Stimulated activated naive CD8-positive, alpha-beta T cell treated with anti-CD3 and anti-CD28 coated beads, Interleukin-15, amount 100 ng/mL, for 72 hours (primary cell): ENCODE data around the gene SUN1.

Experiments used
- ATAC-seq: fragments of 150-1000 bp; cut with Tn5 transposase; 2 replicates; pipeline ENCODE4 v1.10.0; 2021; ENCODE audit warnings: mild to moderate bottlenecking, moderate library complexity
- DNase-seq, 2 donors: peaks; one replicate each; pipeline ENCODE4 v3.0.0; 2021 to 2022
- H3K27ac Mint-ChIP-seq, 2 donors: one replicate each; pipeline ENCODE4 v1.8.0; 2022; ENCODE audit warnings: mild to moderate bottlenecking in 2 of 2, mixed read lengths in 2 of 2, moderate library complexity in 2 of 2
- H3K27me3 Mint-ChIP-seq: one replicate; pipeline ENCODE4 v1.8.0; 2022; ENCODE audit warnings: mixed read lengths
- H3K4me1 Mint-ChIP-seq: one replicate; pipeline ENCODE4 v1.8.0; 2022; ENCODE audit warnings: mild to moderate bottlenecking, mixed read lengths
- H3K4me3 Mint-ChIP-seq, 2 donors: one replicate each; pipeline ENCODE4 v1.8.0; 2022; ENCODE audit warnings: mild to moderate bottlenecking in 2 of 2, mixed read lengths in 2 of 2, moderate library complexity in 1 of 2
- H3K9me3 Mint-ChIP-seq, 2 donors: one replicate each; pipeline ENCODE4 v1.8.0; 2022; ENCODE audit warnings: mixed read lengths in 2 of 2

Gene SUN1

GRCh38 chr7:894164-894867, 62.0 kb downstream of the SUN1 start:
- Mint-ChIP-seq H3K27me3 (no peaks in the 10 kb centered on the region), H3K9me3 (peaks cover 0 to 14% of the 10 kb centered on the region in 2 donors), H3K27ac (no peak overlapping the region), H3K4me3 (peak overlapping the region in 1 of 2 donors; percentile 31), H3K4me1 (no peaks in the 10 kb centered on the region)
- no peak for ATAC-seq
- no peak for DNase-seq

- no peaks in the 10 kb centered on the region for H3K4me1 Mint-ChIP-seq
- no peak for ATAC-seq
- no peaks in the 10 kb centered on the region for H3K27me3 Mint-ChIP-seq
- H3K9me3 Mint-ChIP-seq, result peaks cover 0 to 14% of the 10 kb centered on the region in 2 donors
- no peak overlapping the region for H3K4me3 Mint-ChIP-seq
- H3K27ac Mint-ChIP-seq, result no peak overlapping the region
- DNase-seq, result no peak
Observed at GRCh38 chr7:894927-895450, 62.7 kb downstream of the SUN1 start.

GRCh38 chr7:895451-896052, 63.3 kb downstream of the SUN1 start:
- no peaks in the 10 kb centered on the region for H3K4me1 Mint-ChIP-seq
- peaks cover 0 to 14% of the 10 kb centered on the region in 2 donors for H3K9me3 Mint-ChIP-seq
- H3K27me3 Mint-ChIP-seq, result no peaks in the 10 kb centered on the region
- no peak overlapping the region for H3K4me3 Mint-ChIP-seq
- peak overlapping the region in 1 of 2 donors; percentile 91 for H3K27ac Mint-ChIP-seq
- ATAC-seq (no peak), DNase-seq (no peak)

DNA sequence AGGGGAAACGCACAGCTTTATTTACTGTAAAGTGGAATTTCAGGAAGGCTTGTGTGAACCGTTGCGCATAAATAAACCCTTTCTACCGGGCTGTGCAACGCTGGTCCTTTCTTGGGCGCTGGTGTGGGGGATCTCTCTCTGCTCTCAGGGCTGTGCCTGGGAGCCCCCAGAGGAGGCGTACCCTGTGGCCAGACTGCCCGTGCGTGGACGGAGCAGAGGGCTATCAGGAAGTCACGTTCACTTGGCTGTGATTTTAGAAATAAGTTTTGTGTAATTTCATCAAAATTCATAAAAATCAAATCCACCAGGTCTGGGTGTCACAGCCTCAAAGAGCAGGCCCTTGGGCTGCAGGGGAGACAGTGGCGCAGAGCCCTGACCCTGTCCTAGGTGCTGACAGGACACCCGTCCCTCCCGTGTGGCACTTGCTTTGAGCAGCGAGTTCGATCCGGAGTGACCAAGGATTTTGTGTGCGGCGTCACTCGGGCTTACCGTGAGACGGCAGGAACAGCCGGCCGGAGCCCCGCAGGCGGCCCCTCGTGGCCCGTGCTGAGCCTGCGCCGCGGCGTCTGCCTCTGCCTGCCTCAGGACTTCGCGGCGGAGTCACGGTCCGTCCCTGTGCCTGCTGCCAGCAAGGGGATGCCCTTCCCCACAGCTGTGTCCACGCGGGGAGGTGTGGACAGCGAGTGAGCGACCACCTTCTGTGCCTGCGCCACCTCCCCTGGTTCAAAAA, 64.2 kb downstream of the SUN1 start:
- no peaks in the 10 kb centered on the region for H3K27me3 Mint-ChIP-seq
- H3K9me3 Mint-ChIP-seq, result peaks cover 0 to 14% of the 10 kb centered on the region in 2 donors
- H3K4me3 Mint-ChIP-seq, result no peak overlapping the region
- no peaks in the 10 kb centered on the region for H3K4me1 Mint-ChIP-seq
- DNase-seq, result no peak
- H3K27ac Mint-ChIP-seq, result peak overlapping the region in 1 of 2 donors; percentile 91
- ATAC-seq, result no peak

DNA sequence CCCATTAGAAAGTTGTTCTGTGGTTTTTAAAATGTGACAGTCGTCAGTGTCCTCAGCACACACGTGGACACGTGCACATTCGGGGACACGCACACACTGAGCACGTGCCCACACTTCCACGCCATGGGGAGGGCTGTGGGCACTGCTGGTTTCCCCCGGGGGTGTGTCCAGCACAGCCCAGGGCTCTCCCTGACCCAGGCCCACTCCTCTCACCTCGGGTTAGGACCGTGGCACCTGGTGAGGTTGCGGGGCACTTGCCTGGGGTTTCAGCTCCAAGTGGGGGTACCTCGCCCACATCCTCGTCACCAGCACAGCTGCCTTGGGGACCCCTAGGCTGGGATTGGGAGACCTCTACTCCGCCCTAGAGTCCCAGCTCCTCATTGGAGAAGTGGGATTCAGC, 64.8 kb downstream of the SUN1 start:
- H3K27ac Mint-ChIP-seq, result peak overlapping the region in 1 of 2 donors; percentile 67
- DNase-seq (no peak), ATAC-seq (no peak)
- no peak overlapping the region for H3K4me3 Mint-ChIP-seq
- peaks cover 0 to 14% of the 10 kb centered on the region in 2 donors for H3K9me3 Mint-ChIP-seq
- no peaks in the 10 kb centered on the region for H3K4me1 Mint-ChIP-seq
- H3K27me3 Mint-ChIP-seq, result no peaks in the 10 kb centered on the region

DNA sequence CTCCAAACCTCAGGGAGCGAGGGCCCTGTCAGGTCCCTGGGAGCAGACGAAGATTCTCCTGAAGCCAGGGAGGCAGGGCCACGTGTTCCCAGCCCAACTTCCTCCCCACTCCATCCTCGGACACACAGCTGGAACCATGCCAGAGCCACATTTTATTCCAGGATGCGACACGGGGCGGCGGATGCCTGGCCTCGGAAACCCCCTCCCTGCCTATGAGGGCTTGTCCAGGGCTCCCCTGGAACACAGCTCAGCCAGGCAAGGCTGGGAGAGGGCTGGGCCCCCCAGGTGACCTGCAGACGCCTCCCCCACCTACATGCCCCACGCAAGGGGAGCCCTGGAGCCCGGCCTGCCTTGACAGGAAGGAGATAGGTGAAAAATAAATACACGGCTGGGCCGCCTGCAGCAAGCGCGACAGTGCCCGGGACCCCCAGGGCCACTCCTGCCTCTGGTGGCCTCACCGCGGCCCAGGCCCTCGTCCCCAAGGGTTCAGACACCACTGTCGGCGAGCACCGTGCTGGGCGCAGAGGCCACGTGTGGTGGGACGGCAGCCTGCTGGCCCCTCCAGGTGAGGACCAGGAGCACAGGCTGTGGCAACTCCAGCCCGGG, 65.6 kb downstream of the SUN1 start:
- H3K9me3 Mint-ChIP-seq, result peaks cover 0 to 8% of the 10 kb centered on the region in 2 donors
- ATAC-seq (no peak), DNase-seq (no peak)
- H3K4me3 Mint-ChIP-seq, result no peak overlapping the region
- H3K27ac Mint-ChIP-seq, result no peak overlapping the region
- no peaks in the 10 kb centered on the region for H3K27me3 Mint-ChIP-seq
- H3K4me1 Mint-ChIP-seq, result no peaks in the 10 kb centered on the region

DNA sequence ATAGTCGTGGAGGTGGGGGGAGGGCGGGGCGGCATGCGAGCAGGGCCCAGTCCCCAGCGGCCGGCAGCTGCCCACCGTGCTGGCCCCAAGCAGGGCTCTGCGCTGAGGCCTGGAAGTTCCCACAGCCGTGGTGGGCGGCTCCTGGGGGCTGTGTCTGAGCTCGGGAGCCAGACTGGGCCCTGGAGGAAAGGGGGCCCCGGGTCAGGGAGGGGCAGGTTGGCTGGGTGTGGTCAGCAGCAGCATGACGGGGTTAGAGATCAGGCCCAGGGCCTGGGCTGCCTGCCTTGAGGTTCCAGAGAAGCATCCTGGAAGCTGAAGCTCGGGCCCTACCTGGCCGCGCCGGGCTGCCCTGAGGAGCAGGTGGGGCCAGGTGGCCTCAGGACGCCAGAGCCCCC, 66.2 kb downstream of the SUN1 start:
- H3K27ac Mint-ChIP-seq, result no peak overlapping the region
- ATAC-seq (no peak), DNase-seq (no peak)
- H3K27me3 Mint-ChIP-seq, result no peaks in the 10 kb centered on the region
- H3K4me1 Mint-ChIP-seq, result no peaks in the 10 kb centered on the region
- no peak overlapping the region for H3K4me3 Mint-ChIP-seq
- peaks cover 0 to 2% of the 10 kb centered on the region in 2 donors for H3K9me3 Mint-ChIP-seq

DNA sequence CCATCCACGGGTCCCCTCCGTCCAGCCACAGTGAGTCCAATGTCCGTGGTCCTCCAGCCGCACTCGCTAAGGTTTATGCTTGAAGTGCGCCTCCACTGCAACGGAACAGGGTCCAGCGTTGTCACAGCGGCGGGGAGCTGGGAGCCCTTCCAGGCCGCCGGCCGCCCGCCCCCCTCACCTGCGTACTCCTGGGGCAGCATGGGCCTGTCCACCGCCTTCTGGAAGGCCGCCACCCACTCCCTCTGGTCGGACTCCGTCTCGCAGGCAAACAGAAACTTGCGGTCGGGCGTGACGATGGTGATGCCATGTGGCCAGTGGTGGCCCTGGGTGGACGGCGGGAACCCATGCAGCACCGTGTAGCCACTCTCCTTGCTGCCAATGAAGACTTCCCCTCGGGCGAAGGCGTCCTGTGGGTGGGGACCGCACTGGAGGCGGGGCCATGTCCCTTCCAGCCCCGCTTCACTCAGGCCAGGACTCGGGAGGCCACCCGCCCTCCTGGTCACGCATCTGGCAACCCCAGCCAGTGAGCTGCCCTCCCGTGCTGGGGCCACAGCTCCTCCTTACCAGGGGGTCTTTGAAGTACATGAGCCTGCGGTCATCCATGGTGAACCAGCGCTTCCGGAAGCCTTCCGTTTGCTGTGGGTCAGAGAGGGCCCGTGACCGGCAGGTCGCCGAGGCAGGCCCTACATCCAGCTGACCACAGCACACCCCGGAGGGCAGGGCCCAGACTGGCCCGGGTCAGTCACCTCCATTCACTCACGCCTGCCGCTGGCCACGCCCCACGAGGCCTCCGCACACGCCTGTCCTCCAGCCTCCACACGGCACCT, 66.8 kb downstream of the SUN1 start:
- H3K9me3 Mint-ChIP-seq, result no peaks in the 10 kb centered on the region
- H3K27me3 Mint-ChIP-seq, result no peaks in the 10 kb centered on the region
- H3K4me1 Mint-ChIP-seq, result no peaks in the 10 kb centered on the region
- no peak overlapping the region for H3K4me3 Mint-ChIP-seq
- H3K27ac Mint-ChIP-seq, result no peak overlapping the region
- ATAC-seq, result no peak
- no peak for DNase-seq

DNA sequence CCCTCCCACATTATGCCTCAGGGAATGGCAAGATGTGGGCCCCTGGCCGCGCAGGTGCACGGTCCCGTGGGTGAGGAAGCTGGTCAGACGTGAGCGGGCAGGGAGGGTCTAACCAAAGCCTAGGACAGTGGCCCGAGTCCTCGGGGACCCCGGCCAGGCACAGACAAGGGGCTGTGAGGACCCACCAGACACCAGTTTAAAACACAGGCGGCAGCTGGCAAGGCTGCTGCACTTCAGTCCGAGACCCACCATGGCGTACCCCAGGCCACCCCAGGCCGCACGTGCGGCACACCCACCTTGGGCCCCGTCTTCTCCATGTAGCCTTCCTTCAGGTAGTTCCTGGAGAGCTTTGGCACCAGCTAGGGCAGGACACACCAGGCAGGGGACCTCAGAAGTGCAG, 67.5 kb downstream of the SUN1 start:
- peak overlapping the region in 1 of 2 donors; percentile 76 for H3K27ac Mint-ChIP-seq
- no peaks in the 10 kb centered on the region for H3K4me1 Mint-ChIP-seq
- H3K9me3 Mint-ChIP-seq, result no peaks in the 10 kb centered on the region
- H3K27me3 Mint-ChIP-seq, result no peaks in the 10 kb centered on the region
- DNase-seq, result no peak
- no peak overlapping the region for H3K4me3 Mint-ChIP-seq
- ATAC-seq, result no peak

DNA sequence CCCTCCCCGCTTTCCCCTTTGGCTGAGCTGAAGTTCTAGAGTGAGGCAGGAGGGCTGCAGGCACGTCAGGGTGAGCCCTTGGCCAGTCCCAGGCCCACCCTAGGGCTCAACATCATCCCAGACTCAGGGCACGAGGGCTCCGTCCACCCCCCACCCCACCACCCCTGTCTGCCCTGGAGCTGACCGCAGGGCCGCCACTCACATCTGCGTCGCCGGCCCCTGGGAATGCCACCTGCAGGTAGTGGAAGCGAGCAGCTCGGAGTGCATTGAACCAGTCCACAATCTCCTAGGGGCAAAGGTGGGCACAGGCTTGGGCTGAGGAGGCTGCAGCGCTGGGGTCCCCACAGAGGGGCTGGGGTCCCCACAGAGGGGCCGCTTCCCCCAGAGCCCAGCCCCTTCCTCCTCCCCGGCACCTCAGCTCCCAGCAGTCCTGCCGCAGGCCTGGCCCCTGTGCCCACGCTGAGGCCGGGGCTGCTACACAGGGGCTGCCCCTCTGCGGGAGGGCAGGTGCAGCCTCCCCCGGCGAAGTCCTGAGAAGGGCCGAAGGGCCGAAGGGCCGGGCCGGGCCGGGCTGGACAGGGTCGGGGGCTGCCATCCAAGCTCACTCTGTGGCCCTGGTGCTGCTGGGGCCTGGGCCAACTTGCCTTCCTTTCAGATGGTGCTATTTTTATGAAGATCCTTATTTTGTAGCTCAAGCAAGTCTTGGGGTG, 68.2 kb downstream of the SUN1 start:
- no peaks in the 10 kb centered on the region for H3K9me3 Mint-ChIP-seq
- ATAC-seq (peak; percentile 8), DNase-seq (no peak)
- H3K27ac Mint-ChIP-seq, result peak overlapping the region in 1 of 2 donors; percentile 37
- H3K27me3 Mint-ChIP-seq, result no peaks in the 10 kb centered on the region
- H3K4me1 Mint-ChIP-seq, result no peaks in the 10 kb centered on the region
- no peak overlapping the region for H3K4me3 Mint-ChIP-seq

DNA sequence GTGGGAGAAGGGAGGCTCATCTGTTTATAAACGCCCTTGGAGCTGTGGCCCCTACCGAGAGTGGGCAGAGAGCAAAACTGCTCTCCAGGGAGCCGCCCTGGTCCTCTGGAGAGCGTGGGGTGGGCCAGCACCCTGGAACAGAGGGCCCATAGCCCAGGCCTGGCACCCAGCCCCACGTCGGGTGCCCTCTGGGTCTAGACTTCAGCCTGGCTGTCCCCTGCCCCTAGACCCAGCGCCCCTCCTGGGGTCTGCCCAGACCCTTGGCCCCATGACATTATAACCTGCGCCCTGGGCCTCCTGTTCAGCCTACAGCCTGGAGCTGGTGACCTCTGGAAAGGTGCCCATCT, 68.7 kb downstream of the SUN1 start:
- peak; percentile 24 for ATAC-seq
- DNase-seq, result no peak
- Mint-ChIP-seq H3K27ac (no peak overlapping the region), H3K27me3 (no peaks in the 10 kb centered on the region), H3K4me3 (no peak overlapping the region), H3K4me1 (no peaks in the 10 kb centered on the region), H3K9me3 (no peaks in the 10 kb centered on the region)

DNA sequence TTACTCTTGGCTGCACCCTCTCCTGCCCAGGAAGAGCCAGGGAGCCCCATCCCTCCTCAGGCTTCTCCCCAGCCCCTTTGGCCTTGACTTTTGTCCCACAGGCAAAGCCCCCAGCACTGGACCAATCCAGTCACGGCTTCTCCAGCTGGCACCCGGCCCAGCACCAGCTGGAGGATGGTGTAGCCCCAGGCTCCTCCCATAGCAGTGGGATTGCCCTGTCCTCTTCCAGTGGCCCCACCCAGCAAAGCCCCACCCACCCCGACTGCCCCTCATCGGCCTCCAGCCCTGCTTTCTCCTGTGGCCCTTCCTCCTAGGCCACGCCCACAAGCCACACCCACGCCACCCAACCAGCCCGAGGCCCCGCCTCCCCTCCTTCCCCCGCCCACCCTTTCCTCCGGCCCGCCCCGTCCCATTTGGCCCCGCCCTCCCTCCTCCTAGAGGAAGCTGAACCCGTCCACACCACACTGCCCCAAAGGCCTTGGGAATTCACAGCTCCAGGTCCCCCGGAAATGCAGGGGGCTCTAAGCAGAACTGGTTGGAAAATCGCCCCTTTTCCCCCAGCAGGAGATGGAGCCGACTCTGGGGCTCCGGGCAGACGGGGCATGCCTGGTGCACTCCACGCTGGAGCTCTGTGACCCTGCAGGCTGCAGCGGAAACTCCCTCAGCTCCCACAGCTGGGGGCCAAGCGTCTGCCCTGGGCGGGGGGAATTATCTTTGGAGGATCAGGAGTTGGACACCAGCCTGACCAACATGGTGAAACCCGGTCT, 69.3 kb downstream of the SUN1 start:
- Mint-ChIP-seq H3K4me1 (no peaks in the 10 kb centered on the region), H3K9me3 (no peaks in the 10 kb centered on the region), H3K27me3 (no peaks in the 10 kb centered on the region), H3K4me3 (no peak overlapping the region), H3K27ac (no peak overlapping the region)
- peak; percentile 13 for ATAC-seq
- peak in 1 of 2 donors; percentile 50 for DNase-seq

- Mint-ChIP-seq H3K4me1 (no peaks in the 10 kb centered on the region), H3K9me3 (no peaks in the 10 kb centered on the region), H3K27ac (no peak overlapping the region), H3K4me3 (no peak overlapping the region), H3K27me3 (no peaks in the 10 kb centered on the region)
- ATAC-seq (no peak), DNase-seq (no peak)
Observed at GRCh38 chr7:902996-903395, 70.7 kb downstream of the SUN1 start.
